GM23338 (cell line): ENCODE data around the gene PLS3. TPM values are rescaled to one million over a fixed set of nuclear protein-coding genes. Genes with fewer than 3 reads are reported as not detected.
"Not testable (repeated sequence)": the region's sequence is repeated elsewhere in the genome, so short reads cannot be mapped to it uniquely, and the experiment has no call there.

Source experiments
- ATAC-seq: fragments of 200-7000 bp; cut with Tn5 transposase; 3 replicates; pipeline ENCODE4 v1.9.1; 2020
- DNase-seq: peaks from one replicate; pipeline ENCODE4 v3.0.0-alpha.2; 2015; ENCODE audit warnings: low spot score
- H2AFZ ChIP-seq: fragments of 200-600 bp; sonication (generic); 2 replicates; pipeline ENCODE4 v1.8.0; 2016; ENCODE audit warnings: antibody characterized with exemption, mild to moderate bottlenecking, moderate library complexity
- H3F3A ChIP-seq: fragments of 200-600 bp; sonication (generic); replicated peaks from 2 replicates; pipeline ENCODE4 v1.8.0; 2017; ENCODE audit warnings: antibody characterized with exemption, mixed run types, low read depth
- H3K27ac ChIP-seq: fragments of 200-600 bp; sonication (generic); 2 replicates; pipeline ENCODE4 v1.6.1; 2016; ENCODE audit warnings: low read depth
- H3K27me3 ChIP-seq: fragments of 200-600 bp; sonication (generic); 2 replicates; pipeline ENCODE4 v1.8.0; 2016; ENCODE audit warnings: mild to moderate bottlenecking, mixed run types, moderate library complexity; ENCODE audit not compliant: insufficient read depth
- H3K36me3 ChIP-seq: fragments of 200-600 bp; sonication (generic); 2 replicates; pipeline ENCODE4 v1.8.0; 2016; ENCODE audit warnings: mild to moderate bottlenecking; ENCODE audit not compliant: insufficient read depth
- H3K4me1 ChIP-seq: fragments of 200-600 bp; sonication (generic); 2 replicates; pipeline ENCODE4 v1.8.0; 2016; ENCODE audit warnings: mild to moderate bottlenecking, moderate library complexity; ENCODE audit not compliant: insufficient read depth
- H3K4me2 ChIP-seq: fragments of 200-600 bp; sonication (generic); 2 replicates; pipeline ENCODE4 v1.7.1; 2017; ENCODE audit warnings: mixed run types
- H3K4me3 ChIP-seq: fragments of 200-600 bp; sonication (generic); 2 replicates; pipeline ENCODE4 v1.6.1; 2016; ENCODE audit warnings: mixed run types
- H3K79me2 ChIP-seq: fragments of 200-600 bp; sonication (generic); replicated peaks from 2 replicates; pipeline ENCODE4 v1.8.0; 2017; ENCODE audit warnings: mild to moderate bottlenecking; ENCODE audit not compliant: insufficient read depth
- H3K9me2 ChIP-seq: fragments of 200-600 bp; sonication (generic); 2 replicates; pipeline ENCODE4 v1.8.0; 2017; ENCODE audit not compliant: insufficient read depth
- H4K20me1 ChIP-seq: fragments of 200-600 bp; sonication (generic); replicated peaks from 2 replicates; pipeline ENCODE4 v1.8.0; 2017; ENCODE audit warnings: mild to moderate bottlenecking; ENCODE audit not compliant: insufficient read depth
- H3K27ac Mint-ChIP-seq: 2 replicates; pipeline ENCODE4 v1.8.0; 2020; ENCODE audit warnings: inconsistent platforms, mild to moderate bottlenecking, moderate library complexity, mixed read lengths
- H3K27me3 Mint-ChIP-seq: 3 replicates; pipeline ENCODE4 v1.8.0; 2022; ENCODE audit warnings: low read depth, mild to moderate bottlenecking, moderate library complexity, mixed read lengths, inconsistent platforms; ENCODE audit not compliant: insufficient read depth, poor library complexity
- H3K36me3 Mint-ChIP-seq: 3 replicates; pipeline ENCODE4 v1.8.0; 2021; ENCODE audit warnings: low read depth, mild to moderate bottlenecking, inconsistent platforms, moderate library complexity, mixed read lengths
- H3K4me1 Mint-ChIP-seq: 3 replicates; pipeline ENCODE4 v1.8.0; 2020; ENCODE audit warnings: mild to moderate bottlenecking, inconsistent platforms, mixed read lengths
- H3K4me3 Mint-ChIP-seq: 3 replicates; pipeline ENCODE4 v1.8.0; 2021; ENCODE audit warnings: moderate library complexity, mild to moderate bottlenecking, inconsistent platforms, mixed read lengths
- H3K9me3 Mint-ChIP-seq: 3 replicates; pipeline ENCODE4 v1.8.0; 2020; ENCODE audit warnings: moderate library complexity, mild to moderate bottlenecking, inconsistent platforms, mixed read lengths
- CREB1 ChIP-seq: fragments of 250-450 bp; sonication (Bioruptor Pico); IDR thresholded peaks from 2 replicates; pipeline ENCODE4 v1.5.0; 2020; ENCODE audit warnings: low read depth, mild to moderate bottlenecking, moderate library complexity
- EZH2 ChIP-seq: fragments of 200-600 bp; sonication (generic); IDR thresholded peaks from one replicate; pipeline ENCODE4 v1.8.0; 2017; ENCODE audit warnings: antibody characterized with exemption, mild to moderate bottlenecking, low read depth; ENCODE audit not compliant: unreplicated experiment
- JUNB ChIP-seq: IDR thresholded peaks from one replicate; pipeline ENCODE4 v1.6.1; 2016; ENCODE audit warnings: antibody characterized with exemption; ENCODE audit not compliant: unreplicated experiment
- NANOG ChIP-seq: IDR thresholded peaks from 2 replicates; pipeline ENCODE4 v1.6.1; 2016; ENCODE audit warnings: antibody characterized with exemption, borderline replicate concordance
- STAT1 ChIP-seq: IDR thresholded peaks from one replicate; pipeline ENCODE4 v1.6.1; 2016; ENCODE audit warnings: antibody characterized with exemption; ENCODE audit not compliant: unreplicated experiment
- ZNF331 ChIP-seq: fragments of 250-450 bp; sonication (Bioruptor Pico); IDR thresholded peaks from 2 replicates; pipeline ENCODE4 v1.5.0; 2020; ENCODE audit warnings: low read depth, mild to moderate bottlenecking, moderate library complexity
- polyA plus RNA-seq: library from polyadenylated mRNA; unstranded; fragments of >200 nt; fragmentation: Nextera tagmentation; extraction: Ambion mirVana; gene quantifications from 2 replicates; pipeline ENCODE4 v1.2.1, GENCODE V29; 2016
- total RNA-seq: library from RNA; depleted of rRNA; stranded (reverse); fragments of >200 nt; shearing (Covaris generic); gene quantifications from 2 replicates; pipeline ENCODE4 v1.2.3, GENCODE V29; 2014

Gene PLS3
- total and polyA plus RNA-seq, 2 experiments from 2014 or later = 81.6 to 128 TPM

DNA sequence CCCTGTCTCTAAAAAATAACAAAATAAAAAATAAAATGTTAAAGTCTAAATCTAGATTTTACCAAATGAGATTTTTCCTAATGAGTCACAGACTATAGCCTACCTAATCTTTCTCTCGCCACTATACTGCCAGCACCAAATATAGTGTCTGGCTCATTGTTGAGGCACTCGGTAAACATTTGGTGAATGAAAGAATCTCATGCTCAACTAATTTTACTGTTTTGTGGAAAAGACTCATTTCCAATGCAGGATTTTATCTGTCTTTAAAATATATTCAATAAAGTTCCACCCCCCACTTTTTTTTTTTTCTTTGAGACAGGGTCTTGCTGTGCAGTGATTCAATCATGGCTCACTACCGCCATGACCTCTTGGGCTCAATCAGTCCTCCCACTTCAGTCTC is 71.5 kb downstream of the PLS3 start:
- Histone ChIP-seq H3K9me2 (no peaks in the 10 kb centered on the region), H3K4me2 (no peak overlapping the region), H2AFZ (no peak overlapping the region), H3K36me3 (peaks cover 7% of the 10 kb centered on the region; the same call in 1 of the 2 replicates), H3K27ac (no peak overlapping the region), H3K4me3 (no peak overlapping the region), H3K27me3 (no peaks in the 10 kb centered on the region), H3K4me1 (no peaks in the 10 kb centered on the region), H3K79me2 (no peaks in the 10 kb centered on the region), H3F3A (no peaks in the 10 kb centered on the region), H4K20me1 (no peaks in the 10 kb centered on the region)
- DNase-seq (no peak), ATAC-seq (no peak)
- Mint-ChIP-seq H3K4me3 (no peak overlapping the region), H3K4me1 (no peaks in the 10 kb centered on the region), H3K36me3 (peaks cover 25% of the 10 kb centered on the region; the same call in 2 of the 3 replicates), H3K9me3 (no peaks in the 10 kb centered on the region), H3K27ac (no peak overlapping the region), H3K27me3 (no peaks in the 10 kb centered on the region)
- TF ChIP-seq JUNB = no peak
- TF ChIP-seq STAT1 = no peak
- TF ChIP-seq NANOG = no peak

DNA sequence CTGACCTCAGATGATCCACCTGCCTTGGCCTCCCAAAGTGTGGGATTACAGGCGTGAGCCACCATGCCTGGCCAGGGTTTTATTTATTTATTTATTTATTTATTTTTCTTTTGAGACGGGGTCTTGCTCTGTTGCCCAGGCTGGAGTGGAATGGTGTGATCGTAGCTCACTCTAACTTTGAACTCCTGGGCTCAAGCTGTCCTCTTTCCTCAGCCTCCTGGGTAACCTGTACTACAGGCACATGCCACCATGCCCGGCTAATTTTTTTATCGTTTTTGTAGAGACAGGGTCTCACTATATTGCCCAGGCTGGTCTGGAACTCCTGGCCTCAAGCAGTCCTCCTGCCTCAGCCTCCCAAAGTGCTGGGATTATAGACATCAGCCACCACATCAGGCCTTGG is 72.4 kb downstream of the PLS3 start:
- not testable (repeated sequence) for H3K9me2 ChIP-seq, DNase-seq, H3K4me1 ChIP-seq, H3K27me3 Mint-ChIP-seq, H3K9me3 Mint-ChIP-seq, H3K4me3 Mint-ChIP-seq, H3K4me3 ChIP-seq, H3K27ac ChIP-seq, H3K4me1 Mint-ChIP-seq, H4K20me1 ChIP-seq, H3K4me2 ChIP-seq, H3K27me3 ChIP-seq, H2AFZ ChIP-seq, ATAC-seq, H3F3A ChIP-seq, H3K27ac Mint-ChIP-seq, H3K79me2 ChIP-seq, H3K36me3 ChIP-seq
- H3K36me3 Mint-ChIP-seq = peaks cover 34% of the 10 kb centered on the region; the same call in 2 of the 3 replicates

DNA sequence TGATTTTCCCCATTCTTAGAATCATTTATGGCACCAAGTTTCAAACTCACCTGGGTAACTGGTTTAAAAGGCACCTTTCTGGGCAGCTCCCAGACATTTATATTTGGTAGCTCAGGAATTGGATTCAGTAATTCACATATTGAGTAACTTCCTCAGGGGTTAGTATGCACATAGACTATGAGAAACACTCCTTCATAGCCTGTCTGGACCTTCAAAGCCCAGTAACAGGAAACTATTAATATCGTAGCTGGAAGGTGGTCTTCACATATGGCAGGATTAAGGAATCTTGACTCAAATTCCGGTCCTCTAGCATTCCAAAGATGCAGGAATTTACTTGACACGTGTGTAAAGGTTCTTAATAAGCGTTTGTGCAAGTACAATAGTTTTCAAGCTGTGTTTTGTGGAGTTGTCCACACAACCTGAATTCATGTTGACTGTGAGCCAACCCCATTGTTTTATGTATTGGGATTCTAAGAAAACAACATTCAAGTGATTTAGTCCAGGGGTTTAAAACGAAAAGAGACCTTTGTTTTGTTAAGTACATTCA is 78.4 kb downstream of the PLS3 start:
- ATAC-seq = no peak
- DNase-seq = peak; percentile 36
- no peaks in the 10 kb centered on the region for H3K27me3 ChIP-seq
- no peak overlapping the region for H3K4me3 ChIP-seq
- TF ChIP-seq ZNF331 (CRISPR knock-in tag) = no peak
- TF ChIP-seq NANOG = peak; percentile 62; the same call in 1 of the 2 replicates
- H3K9me2 ChIP-seq = no peaks in the 10 kb centered on the region
- H3K79me2 ChIP-seq = no peaks in the 10 kb centered on the region
- peak overlapping the region; percentile 46; the same call in 1 of the 2 replicates for H3K27ac ChIP-seq
- Mint-ChIP-seq H3K4me1 (peaks cover 22% of the 10 kb centered on the region), H3K36me3 (peaks cover 62% of the 10 kb centered on the region), H3K9me3 (no peaks in the 10 kb centered on the region), H3K27me3 (peaks cover 2% of the 10 kb centered on the region), H3K4me3 (no peak overlapping the region), H3K27ac (no peak overlapping the region)
- no peaks in the 10 kb centered on the region for H4K20me1 ChIP-seq
- peaks cover 6% of the 10 kb centered on the region for H3K4me1 ChIP-seq
- H3F3A ChIP-seq = no peaks in the 10 kb centered on the region
- no peak overlapping the region for H2AFZ ChIP-seq
- H3K36me3 ChIP-seq = peaks cover 7% of the 10 kb centered on the region; the same call in 1 of the 2 replicates
- peak overlapping the region; percentile 19 for H3K4me2 ChIP-seq

DNA sequence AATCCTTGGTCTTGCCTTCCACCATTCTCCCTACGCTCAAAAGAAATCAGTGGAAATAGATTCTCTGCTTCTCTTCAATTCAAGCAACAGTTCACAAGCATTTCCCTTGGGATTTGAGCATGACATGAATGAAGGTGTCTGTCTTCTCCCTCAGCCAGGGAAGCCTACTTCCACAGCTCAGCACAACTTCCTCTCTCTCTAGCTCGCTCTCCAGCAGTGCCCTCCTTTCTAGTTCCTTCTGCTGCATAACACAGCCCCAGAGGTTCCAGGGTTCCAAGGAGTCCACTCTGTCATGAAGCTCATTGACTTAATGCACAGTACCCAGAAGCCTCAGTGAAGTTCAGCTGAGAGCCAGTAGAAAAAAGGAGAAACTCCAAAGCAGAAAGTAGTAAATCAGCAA is 81.3 kb downstream of the PLS3 start:
- TF ChIP-seq EZH2 = no peak
- no peak for TF ChIP-seq CREB1 (CRISPR knock-in tag)
- no peak for TF ChIP-seq JUNB
- Mint-ChIP-seq H3K9me3 (no peaks in the 10 kb centered on the region), H3K27ac (peak overlapping the region; percentile 90), H3K4me3 (no peak overlapping the region), H3K4me1 (peaks cover 22% of the 10 kb centered on the region), H3K36me3 (peaks cover 57% of the 10 kb centered on the region), H3K27me3 (peaks cover 2% of the 10 kb centered on the region)
- Histone ChIP-seq H3K9me2 (no peaks in the 10 kb centered on the region), H3K27me3 (no peaks in the 10 kb centered on the region), H3F3A (no peaks in the 10 kb centered on the region), H3K27ac (peak overlapping the region; percentile 60; the same call in 1 of the 2 replicates), H3K4me2 (no peak overlapping the region), H3K79me2 (no peaks in the 10 kb centered on the region), H3K36me3 (peaks cover 2% of the 10 kb centered on the region; the same call in 1 of the 2 replicates), H2AFZ (no peak overlapping the region), H4K20me1 (no peaks in the 10 kb centered on the region), H3K4me3 (no peak overlapping the region), H3K4me1 (peaks cover 6% of the 10 kb centered on the region)
- peak; percentile 23 for DNase-seq
- ATAC-seq = peak; percentile 76
